ENCODE data around the gene OLFML1. TPM values are rescaled to one million over a fixed set of nuclear protein-coding genes. Genes with fewer than 3 reads are reported as not detected.

Gene OLFML1
- total and polyA plus RNA-seq, 2 donors (not counting 3 experiments of a cell fraction or from before 2014, with no cell fraction given): not detected

DNA sequence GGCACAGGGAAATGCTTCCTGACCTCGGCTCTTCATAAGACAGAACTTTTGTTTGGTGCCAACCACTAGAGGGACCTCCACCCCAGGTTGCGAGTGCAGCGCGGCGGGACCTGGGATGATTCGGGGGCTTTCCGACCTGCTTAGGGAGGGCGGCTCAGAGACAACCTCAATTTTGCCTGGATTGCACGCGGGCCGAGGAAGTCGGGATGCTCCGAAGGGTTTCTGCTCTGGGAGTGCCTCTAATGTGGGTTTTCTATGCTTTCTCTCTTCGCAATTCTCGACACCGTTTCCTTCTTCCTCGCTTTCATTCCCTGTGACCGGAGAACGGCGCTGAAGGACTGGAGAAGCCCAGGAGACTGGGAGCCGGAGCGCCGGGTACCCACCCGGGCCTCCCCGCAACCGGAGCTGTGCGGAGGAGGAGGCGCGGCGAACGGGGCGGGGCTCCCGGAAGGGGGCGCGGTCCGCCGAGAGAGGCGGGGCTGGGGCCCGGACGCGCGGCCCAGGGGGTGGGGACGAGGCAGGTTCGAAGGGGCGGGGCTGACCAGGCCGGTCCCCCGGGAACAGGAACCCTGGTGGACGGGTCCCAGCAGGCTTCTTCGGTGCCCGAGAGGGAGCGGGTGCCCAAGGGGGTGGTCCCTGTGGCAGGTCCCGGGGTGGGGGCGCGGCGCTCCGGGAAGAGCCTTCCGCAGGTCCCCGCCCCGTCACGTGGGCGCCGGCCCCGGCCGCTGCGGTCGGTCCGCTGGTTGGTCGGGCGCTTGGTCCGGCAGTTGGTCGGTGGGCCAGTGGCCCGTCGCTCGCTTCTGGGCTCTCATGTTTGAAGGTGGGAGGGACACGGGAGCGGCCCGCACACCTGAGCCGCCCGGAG is 28.2 kb downstream of the OLFML1 start, which contains the start of gene PPFIBP2:
TSS of gene PPFIBP2 (plus strand) at position 766 of the 865 bp plus-strand sequence. CDS start 35,477 bp downstream, outside the sequence.
- Histone ChIP-seq H2AFZ (ENCODE audit: low read depth, low read length) (peak within 1 kb of the TSS; percentile 90), H3K9me3 (replicated peaks; ENCODE audit: control insufficient read depth, insufficient read depth, low read length) (no peaks in the 10 kb centered on the region), H3K27me3 (ENCODE audit: control insufficient read depth in 2 of 2, insufficient read depth in 2 of 2, low read length in 2 of 2) (peaks cover 26 to 32% of the 10 kb centered on the region in 2 experiments), H3K4me3 (replicated peaks in 1 of 3; ENCODE audit: insufficient read depth in 1 of 3, low read depth in 1 of 3, low read length in 3 of 3) (peak within 1 kb of the TSS; percentile 43 to 65 (median 52)), H3K4me1 (ENCODE audit: control insufficient read depth, extremely low read depth, insufficient read depth, low read length) (peaks cover 6% of the 10 kb centered on the region), H3K9ac (replicated peaks; ENCODE audit: extremely low read depth, insufficient read depth, low read length) (no peak within 1 kb of the TSS), H3K4me2 (ENCODE audit: insufficient read depth, low read length) (peak within 1 kb of the TSS; percentile 70), H3K9me1 (replicated peaks; ENCODE audit: control insufficient read depth, extremely low read depth, insufficient read depth, low read length) (no peaks in the 10 kb centered on the region), H3K36me3 (ENCODE audit: control insufficient read depth in 2 of 2, extremely low read depth in 1 of 2, insufficient read depth in 2 of 2, low read length in 2 of 2) (no peaks in the 10 kb centered on the region), H3K79me2 (ENCODE audit: control insufficient read depth, insufficient read depth, low read length) (no peaks in the 10 kb centered on the region), H4K20me1 (replicated peaks; ENCODE audit: control insufficient read depth, extremely low read depth, insufficient read depth, low read length) (no peaks in the 10 kb centered on the region), H3K27ac (ENCODE audit: insufficient read depth, low read depth, low read length) (no peak within 1 kb of the TSS)
- POLR2A ChIA-PET: no interaction called here
- DNase-seq (ENCODE audit: low read depth, low spot score) (peak; percentile 63), FAIRE-seq (peak; percentile 73)
- no TSS peak for BruUV-seq (replicated peaks)
- intact Hi-C loops (cut with micrococcal nuclease) (loop anchor here (1.0 kb wide), 6 partner anchors 58 to 181 kb away; partner anchors contain the start of gene CYB5R2), dilution Hi-C loops (cut with MboI; ENCODE audit: extremely low pct_ligation_motif_present, low sequenced_read_pairs) (no loop called here)
- TF ChIP-seq CTCF (IDR thresholded peaks at IDR 0.05; ENCODE audit: extremely low read depth in 1 of 2, insufficient read depth in 1 of 2, low read depth in 1 of 2, low read length in 2 of 2) (peak; percentile 61 to 76), GATA2 (IDR thresholded peaks at IDR 0.05; ENCODE audit: insufficient read depth, insufficient read length, low read depth, low read length) (no peak), POLR2A (IDR thresholded peaks at IDR 0.05; ENCODE audit: low read depth, low read length) (no peak), MAX (IDR thresholded peaks at IDR 0.05; ENCODE audit: insufficient read depth, insufficient read length) (peak; percentile 34)
- CTCF ChIA-PET: interaction anchor here (0.6 to 3.7 kb wide), 11 partner anchors 8 to 181 kb away, joined by 3 to 52 read pairs (median 5); no protein-coding TSS in a partner anchor
